ENCODE data around the gene SREK1IP1.

DNA sequence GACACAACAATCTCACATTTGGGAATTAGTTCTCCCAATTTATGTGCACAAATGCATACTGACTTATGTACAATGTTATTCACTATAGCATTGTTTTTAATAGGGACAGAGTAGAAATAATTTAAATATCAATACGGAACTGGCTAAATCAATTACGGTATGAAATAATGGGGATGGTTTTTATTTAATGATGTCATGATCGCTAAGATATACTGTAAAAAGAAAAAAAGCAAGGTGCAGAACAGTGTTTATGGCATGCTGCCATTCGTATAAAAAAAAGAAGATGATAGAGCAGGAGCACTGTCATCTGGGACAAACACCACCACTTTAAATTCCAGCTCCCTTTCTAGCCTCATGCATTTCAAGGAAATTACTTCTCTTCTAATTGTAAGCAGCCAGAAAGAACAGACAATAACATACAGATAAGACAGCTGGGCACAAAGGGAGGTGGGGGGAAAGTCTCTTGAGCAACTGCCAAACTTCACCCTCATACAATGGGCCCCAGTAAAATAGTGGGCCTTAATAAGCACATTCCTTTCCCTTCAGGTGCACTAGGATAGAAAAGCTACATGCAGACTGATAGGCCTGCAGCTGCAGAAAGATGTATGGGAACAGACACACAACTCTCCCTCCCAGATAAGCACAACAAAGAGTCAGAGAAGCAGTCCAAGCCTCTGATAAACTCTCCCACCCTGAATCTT, 8.4 kb downstream of the SREK1IP1 start:
- TF ChIP-seq, protein P1, sequence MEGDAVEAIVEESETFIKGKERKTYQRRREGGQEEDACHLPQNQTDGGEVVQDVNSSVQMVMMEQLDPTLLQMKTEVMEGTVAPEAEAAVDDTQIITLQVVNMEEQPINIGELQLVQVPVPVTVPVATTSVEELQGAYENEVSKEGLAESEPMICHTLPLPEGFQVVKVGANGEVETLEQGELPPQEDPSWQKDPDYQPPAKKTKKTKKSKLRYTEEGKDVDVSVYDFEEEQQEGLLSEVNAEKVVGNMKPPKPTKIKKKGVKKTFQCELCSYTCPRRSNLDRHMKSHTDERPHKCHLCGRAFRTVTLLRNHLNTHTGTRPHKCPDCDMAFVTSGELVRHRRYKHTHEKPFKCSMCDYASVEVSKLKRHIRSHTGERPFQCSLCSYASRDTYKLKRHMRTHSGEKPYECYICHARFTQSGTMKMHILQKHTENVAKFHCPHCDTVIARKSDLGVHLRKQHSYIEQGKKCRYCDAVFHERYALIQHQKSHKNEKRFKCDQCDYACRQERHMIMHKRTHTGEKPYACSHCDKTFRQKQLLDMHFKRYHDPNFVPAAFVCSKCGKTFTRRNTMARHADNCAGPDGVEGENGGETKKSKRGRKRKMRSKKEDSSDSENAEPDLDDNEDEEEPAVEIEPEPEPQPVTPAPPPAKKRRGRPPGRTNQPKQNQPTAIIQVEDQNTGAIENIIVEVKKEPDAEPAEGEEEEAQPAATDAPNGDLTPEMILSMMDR (IDR thresholded peaks at IDR 0.05): no peak
- TF ChIP-seq POLR2A (IDR thresholded peaks at IDR 0.05): no peak
